Hematopoietic multipotent progenitor cell treated with erythropoietin and hydrocortisone succinate and interleukin-3 and kit ligand, for 4 days (in vitro differentiated cells): ENCODE measurements around the gene CHST14.

ENCODE experiments used
- DNase-seq: peaks from one replicate; pipeline ENCODE4 v3.0.0-alpha.2; 2015

Gene CHST14

DNA sequence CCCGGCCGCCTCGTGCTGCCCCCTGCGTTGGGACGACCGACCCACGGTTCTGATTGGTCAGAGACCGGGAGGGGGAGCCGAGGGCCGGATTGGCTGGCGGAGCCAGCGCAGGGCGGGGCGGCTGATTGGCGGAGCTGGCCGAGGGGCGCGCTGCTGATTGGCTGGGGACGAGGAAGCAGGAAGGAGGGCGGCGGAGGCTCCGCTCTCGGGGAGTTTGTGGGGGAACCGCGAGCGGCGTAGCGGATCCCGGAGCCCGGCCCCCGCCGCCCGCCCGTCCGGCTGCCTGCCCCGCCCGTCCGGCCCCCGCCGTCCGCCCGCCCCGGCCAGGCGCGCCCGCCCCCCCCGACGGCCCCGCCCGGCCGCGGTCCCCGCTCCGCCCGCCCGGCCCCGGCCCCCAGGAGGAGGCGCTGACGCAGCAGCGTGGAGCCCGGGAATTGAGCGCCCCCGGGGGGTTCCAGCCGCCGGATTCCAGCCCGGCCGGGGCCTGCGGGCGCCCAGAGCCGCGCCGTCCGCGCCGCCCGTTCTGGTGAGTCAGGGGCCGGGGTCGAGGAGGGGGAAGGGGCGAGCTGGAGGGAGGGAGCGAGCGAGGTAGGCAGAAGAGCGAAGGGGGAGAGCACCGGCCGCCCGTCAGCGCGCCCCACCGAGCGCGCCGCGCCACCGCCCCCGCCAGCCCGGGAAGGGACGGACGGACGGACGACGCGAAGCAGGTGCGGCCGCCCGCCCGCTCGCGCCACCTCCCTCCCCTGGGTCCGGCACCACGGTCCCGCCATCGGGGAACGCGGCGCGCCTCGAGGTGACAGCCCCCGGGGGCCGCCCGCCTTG lies 29.8 kb upstream of the CHST14 start, which contains the start of gene BAHD1:
TSS of gene BAHD1 (plus strand) at position 211 of the 822 bp plus-strand sequence. CDS start 17,512 bp downstream, outside the sequence.
- DNase-seq, result peak; percentile 99

DNA sequence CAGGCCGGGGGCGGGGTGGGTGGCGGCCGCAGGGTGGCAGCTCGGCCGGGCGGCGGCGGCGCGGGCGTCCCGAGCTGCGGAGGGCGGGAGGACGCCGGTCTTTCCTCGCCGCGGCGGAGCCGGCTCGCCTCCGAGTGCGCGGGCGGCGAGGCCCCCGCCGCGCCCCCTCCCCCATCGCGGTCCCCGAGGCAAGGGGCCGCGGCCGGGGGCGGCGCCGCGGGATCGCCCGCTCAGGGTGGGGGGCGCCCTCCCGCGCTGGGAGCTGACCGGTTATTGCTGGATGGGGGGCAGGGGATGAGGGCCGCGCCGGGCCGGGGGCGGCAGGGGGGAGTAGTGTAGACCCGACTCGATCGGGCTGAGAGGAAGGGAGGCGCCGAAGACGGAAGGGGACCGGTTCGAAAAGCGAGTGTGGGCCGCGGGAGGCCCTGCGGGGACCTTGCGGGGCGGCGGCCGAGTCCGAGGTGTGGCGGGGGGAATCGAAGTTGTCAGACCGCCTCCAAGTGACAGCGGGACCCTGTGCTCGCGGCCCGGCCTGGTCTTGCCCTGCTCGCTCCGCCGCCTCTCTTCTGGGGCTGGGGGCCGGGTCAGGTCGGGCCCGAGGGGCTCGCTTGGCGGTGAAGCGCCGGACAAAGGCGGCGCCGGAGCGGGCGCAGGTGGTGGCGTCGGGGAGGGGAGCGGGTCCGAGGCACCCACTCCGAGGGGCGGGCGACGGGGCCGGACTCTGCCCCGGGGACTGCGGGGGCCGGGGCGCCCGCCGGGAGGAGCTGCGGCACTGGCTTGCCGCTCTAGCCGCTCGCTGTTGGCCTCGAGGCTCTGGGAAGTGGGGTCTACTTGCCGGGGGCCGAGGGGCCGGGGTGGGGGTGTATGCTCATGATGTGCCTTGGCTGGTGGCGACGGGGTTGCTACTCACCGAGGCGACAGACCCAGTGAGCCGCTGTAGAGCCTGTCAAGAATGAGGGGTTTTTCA lies 28.9 kb upstream of the CHST14 start:
- peak; percentile 54 for DNase-seq

- no peak for DNase-seq
Observed at GRCh38 chr15:40443255-40443654, 27.5 kb upstream of the CHST14 start.

GRCh38 chr15:40443846-40444245 lies 26.9 kb upstream of the CHST14 start:
- no peak for DNase-seq

GRCh38 chr15:40444736-40445135 lies 26.0 kb upstream of the CHST14 start:
- DNase-seq, result no peak

- no peak for DNase-seq
Observed at GRCh38 chr15:40445421-40445922, 25.3 kb upstream of the CHST14 start.

DNA sequence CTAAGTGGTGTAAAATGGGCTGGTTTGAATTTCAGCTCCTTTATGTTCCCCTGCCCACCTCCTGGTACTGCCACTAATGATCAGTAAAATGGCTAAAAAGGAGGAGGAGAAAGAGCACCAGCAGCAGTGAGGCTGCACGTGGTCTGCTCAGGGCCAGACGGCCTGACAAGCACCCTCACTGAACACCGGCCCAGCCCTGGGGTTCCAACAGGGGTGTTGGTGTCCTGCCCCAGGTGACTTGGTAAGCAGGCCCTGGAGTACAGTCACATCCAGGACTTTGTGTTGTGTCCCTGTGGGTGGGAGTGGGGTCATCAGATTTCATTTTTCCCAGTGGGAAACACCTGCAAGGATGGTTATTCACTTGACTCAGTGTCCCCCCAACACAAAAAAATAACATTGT lies 24.6 kb upstream of the CHST14 start:
- DNase-seq, result no peak

- DNase-seq, result no peak
Observed at GRCh38 chr15:40448354-40448753, 22.4 kb upstream of the CHST14 start.

DNA sequence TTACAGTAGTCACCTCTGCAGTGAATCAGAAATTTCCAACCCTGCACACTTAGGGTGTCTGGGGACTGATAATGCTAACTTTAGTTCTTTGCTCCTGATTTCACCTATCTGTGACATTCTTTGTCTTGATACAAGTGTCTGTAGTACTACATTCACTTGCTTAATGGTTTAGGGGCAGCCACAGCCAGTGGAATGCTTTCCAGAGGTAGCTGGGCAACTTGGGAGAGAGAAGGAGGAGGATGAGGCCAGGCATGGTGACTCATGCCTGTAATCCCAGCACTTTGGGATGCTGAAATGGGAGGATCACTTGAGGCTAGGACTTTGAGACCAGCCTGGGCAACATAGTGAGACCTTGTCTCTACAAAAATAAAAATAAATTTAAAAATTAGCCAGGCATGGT lies 21.5 kb upstream of the CHST14 start:
- no peak for DNase-seq

DNA sequence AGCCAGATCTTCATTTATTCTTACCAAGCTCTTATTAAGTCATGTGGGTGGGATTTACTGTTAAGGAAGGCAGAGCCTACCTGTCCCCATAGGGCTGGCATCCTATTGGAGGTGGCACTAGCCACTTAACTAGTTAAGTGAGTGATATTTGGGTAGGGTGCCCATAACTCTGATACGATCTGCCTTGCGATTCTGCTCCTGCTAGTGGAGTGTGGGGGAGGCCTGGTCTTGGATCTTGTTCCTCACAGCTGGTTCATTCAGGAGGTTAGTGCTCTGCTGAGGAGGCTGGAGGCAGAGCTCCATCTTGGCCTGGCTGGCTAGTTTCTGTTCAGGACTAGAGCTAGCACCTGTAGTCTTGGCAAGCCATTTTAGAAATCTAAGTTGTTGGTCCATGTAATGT lies 20.7 kb upstream of the CHST14 start:
- DNase-seq, result no peak

- DNase-seq, result no peak
Observed at GRCh38 chr15:40451527-40452158, 19.1 kb upstream of the CHST14 start.

GRCh38 chr15:40452296-40453090 lies 18.3 kb upstream of the CHST14 start:
- no peak for DNase-seq

- DNase-seq, result peak; percentile 55
Observed at GRCh38 chr15:40453941-40454340, 16.8 kb upstream of the CHST14 start.

DNA sequence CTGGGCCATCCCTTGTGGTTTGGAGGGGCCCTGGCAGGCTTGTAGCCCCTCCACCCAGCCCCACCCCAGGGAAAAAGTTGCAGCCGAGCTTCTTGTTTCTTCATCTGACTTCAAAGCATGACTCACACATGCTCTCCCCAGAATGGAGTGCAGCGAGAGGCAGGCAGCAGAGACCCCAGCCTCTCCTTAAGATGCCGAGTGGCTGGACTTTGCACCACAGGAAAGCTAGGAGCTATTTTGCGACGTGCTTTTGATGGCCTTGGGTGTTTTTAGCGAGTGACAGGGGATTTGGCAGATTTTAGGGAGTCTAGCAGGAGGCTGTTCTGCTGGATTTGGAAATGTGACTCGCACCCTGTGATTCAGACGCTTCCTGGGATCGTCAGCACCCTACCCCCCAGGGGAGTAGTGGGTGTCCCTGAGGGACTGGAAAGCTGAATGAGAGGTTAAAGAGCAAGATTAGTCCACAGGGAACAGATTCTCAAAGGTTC lies 15.8 kb upstream of the CHST14 start:
- peak; percentile 38 for DNase-seq

DNA sequence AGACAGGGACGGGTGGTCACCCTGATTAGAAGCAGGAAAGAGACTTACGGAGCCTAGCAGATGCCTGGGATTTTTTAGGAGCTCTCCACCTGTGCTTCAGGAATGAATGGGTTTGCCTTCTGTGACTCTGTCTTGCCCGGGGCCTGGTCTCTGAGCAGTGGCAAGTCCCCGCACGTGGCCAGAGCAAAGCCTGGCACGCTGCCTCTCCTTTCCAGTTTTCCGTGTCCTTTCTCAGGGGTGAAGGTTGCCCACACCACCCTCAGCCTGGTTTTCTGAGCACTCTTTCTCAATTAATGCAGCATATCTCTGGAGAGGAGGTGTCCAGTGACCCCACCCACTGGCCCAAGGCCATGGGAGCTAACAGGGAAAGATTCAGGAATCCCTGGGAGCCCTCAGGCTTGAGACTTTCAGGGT lies 14.5 kb upstream of the CHST14 start:
- DNase-seq, result no peak

DNA sequence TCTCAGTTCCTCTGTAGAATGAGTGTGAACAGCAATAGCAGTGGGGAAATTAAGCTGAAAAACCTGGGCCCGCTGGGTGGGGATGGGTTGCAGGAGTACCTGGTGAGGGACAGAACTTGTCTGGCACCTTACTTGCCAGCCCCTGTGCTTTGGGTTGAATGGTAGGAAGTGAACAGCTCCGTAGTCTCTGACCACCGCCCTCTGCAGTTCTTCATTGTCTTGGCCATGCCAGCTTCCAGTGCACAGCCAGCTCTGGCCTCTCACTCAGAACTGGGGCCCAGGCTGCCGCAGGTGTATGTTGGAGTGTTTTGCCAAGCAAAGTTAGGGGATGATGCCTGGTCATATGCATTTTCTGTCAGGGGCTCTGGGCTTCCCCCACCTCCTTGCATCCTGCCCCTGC lies 14.0 kb upstream of the CHST14 start:
- no peak for DNase-seq

DNA sequence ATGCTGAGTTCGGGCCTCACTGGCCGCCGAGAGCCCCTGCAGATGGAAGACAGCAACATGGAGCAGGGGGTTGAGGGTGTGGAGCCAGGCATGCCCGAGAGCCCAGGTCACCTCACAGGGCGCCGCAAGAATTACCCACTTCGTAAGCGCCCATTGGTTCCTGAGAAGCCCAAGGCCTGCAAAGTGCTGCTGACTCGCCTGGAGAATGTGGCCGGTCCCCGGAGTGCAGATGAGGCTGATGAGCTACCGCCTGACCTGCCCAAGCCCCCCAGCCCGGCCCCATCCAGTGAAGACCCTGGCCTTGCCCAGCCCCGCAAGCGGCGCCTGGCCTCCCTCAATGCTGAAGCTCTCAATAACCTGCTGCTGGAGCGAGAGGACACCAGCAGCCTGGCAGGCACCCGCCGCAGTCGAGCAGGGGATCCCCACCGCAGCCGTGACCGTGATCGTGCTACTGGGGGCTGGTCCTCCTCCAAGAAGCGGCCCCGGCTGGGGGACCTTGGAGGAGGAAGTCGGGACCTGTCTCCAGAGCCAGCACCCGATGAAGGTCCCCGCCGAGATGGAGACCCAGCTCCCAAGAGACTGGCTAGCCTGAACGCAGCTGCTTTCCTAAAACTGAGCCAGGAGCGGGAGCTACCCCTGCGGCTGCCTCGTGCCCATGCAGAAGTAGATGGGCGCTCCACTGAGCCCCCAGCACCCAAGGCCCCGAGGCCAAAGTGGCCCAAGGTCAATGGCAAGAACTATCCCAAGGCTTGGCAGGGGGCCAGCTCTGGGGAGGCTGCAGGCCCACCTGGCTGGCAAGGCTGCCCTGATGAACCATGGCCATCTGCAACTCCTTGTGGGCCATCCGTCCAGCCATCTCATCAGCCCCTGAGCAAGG lies 12.1 kb upstream of the CHST14 start:
- no peak for DNase-seq

GRCh38 chr15:40459391-40460015 lies 11.3 kb upstream of the CHST14 start:
- DNase-seq, result no peak

GRCh38 chr15:40460404-40460803 lies 10.4 kb upstream of the CHST14 start:
- no peak for DNase-seq

DNA sequence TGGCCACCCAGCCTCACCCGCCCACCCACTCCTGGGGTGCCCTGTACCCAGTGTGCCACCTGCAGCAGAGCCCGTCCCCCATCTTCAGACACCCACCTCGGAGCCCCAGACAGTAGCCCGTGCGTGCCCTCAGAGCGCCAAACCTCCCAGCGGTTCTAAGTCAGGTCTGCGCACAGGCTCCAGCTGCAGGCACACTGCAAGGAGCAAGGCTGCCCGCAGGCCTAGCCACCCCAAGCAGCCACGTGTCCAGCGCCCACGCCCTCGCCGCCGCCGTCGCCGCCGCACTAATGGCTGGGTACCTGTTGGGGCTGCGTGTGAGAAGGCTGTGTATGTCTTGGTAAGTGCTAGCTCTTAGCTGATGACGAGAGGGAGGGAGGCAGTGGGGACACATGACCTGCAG lies 8.8 kb upstream of the CHST14 start:
- no peak for DNase-seq
